B cell (primary cell): ENCODE measurements around the gene CCDC122. TPM values are rescaled to one million over a fixed set of nuclear protein-coding genes. Genes with fewer than 3 reads are reported as not detected.
A peak's percentile ranks its signal among the peaks of the same experiment; 100 is the strongest.

Source experiments
- ATAC-seq: fragments of 200-7000 bp; cut with Tn5 transposase; one replicate; pipeline ENCODE4 v1.10.0; 2021; ENCODE audit warnings: low read depth, mild to moderate bottlenecking, moderate number of reproducible peaks, moderate library complexity
- CTCF ChIA-PET: fragments of 350-600 bp; sonication (Branson Sonifier 250); formaldehyde crosslinking; loops from one replicate; lab custom pipeline; 2021; ENCODE audit warnings: antibody characterized with exemption, inconsistent platforms; lab: Charles Lee
- POLR2A ChIA-PET: fragments of 350-600 bp; sonication (Branson Sonifier 250); formaldehyde crosslinking; loops from one replicate; lab custom pipeline; 2021; ENCODE audit warnings: antibody characterized with exemption; lab: Charles Lee
- DNase-seq: peaks from one replicate; pipeline ENCODE4 v3.0.0; 2013
- H2AFZ ChIP-seq: 2 replicates; pipeline ENCODE4 v1.6.1; 2012; ENCODE audit warnings: mild to moderate bottlenecking, low read depth, low read length; ENCODE audit not compliant: insufficient read depth, poor library complexity, severe bottlenecking
- H3K27ac ChIP-seq, 2 donors: 1 replicate in 1 of 2; 2 replicates in 1 of 2; pipeline ENCODE4 v1.5.1; 2012 to 2013; ENCODE audit warnings: low read length in 2 of 2, mild to moderate bottlenecking in 2 of 2, moderate library complexity in 1 of 2
- H3K27me3 ChIP-seq, 4 experiments: fragments of 200-600 bp in 1 of 4; sonication (generic) in 1 of 4; replicated peaks in 1 of 4; 1 replicate in 2 of 4; 2 replicates in 2 of 4; pipeline versions ENCODE4 v1.6.1 to v1.7.0; 2013 to 2016; ENCODE audit warnings: low read length in 3 of 4, mild to moderate bottlenecking in 2 of 4, mixed read lengths in 1 of 4, moderate library complexity in 1 of 4; ENCODE audit not compliant: insufficient read depth in 4 of 4, control insufficient read depth in 3 of 4; ENCODE audit errors: control extremely low read depth in 1 of 4
- H3K36me3 ChIP-seq, 2 experiments: replicated peaks in 1 of 2; 1 replicate in 1 of 2; 2 replicates in 1 of 2; pipeline versions ENCODE4 v1.6.1 to v1.7.1; 2013; ENCODE audit warnings: low read length in 1 of 2; ENCODE audit not compliant: insufficient read depth in 2 of 2, control insufficient read depth in 1 of 2; ENCODE audit errors: control extremely low read depth in 1 of 2, extremely low read depth in 1 of 2
- H3K4me1 ChIP-seq, 2 donors: fragments of 200-600 bp in 1 of 2; sonication (generic) in 1 of 2; 1 replicate in 1 of 2; 2 replicates in 1 of 2; pipeline versions ENCODE4 v1.5.1 to v1.6.1; 2013 to 2017; ENCODE audit warnings: low read length in 2 of 2; ENCODE audit not compliant: control insufficient read depth in 2 of 2, insufficient read depth in 2 of 2
- H3K4me2 ChIP-seq: replicated peaks from 2 replicates; pipeline ENCODE3; 2012; ENCODE audit warnings: mild to moderate bottlenecking, low read depth, low read length; ENCODE audit not compliant: poor library complexity, severe bottlenecking
- H3K4me3 ChIP-seq, 5 experiments: fragments of 200-600 bp in 1 of 5; sonication (generic) in 1 of 5; 1 replicate in 3 of 5; 2 replicates in 2 of 5; pipeline versions ENCODE4 v1.5.1 to v1.7.0; 2011 to 2016; ENCODE audit warnings: low read length in 4 of 5, mild to moderate bottlenecking in 4 of 5, low read depth in 2 of 5, control low read depth in 1 of 5, moderate library complexity in 1 of 5; ENCODE audit not compliant: insufficient read depth in 1 of 5; ENCODE audit errors: control extremely low read depth in 1 of 5, extremely low read depth in 1 of 5
- H3K79me2 ChIP-seq: fragments of 200-600 bp; sonication (generic); one replicate; pipeline ENCODE4 v1.6.0; 2016; ENCODE audit warnings: low read length; ENCODE audit not compliant: control insufficient read depth, insufficient read depth
- H3K9ac ChIP-seq: fragments of 200-600 bp; sonication (generic); 2 replicates; pipeline ENCODE4 v1.6.1; 2017; ENCODE audit warnings: mild to moderate bottlenecking, low read length, moderate library complexity
- H3K9me3 ChIP-seq, 3 donors: one replicate each; pipeline versions ENCODE4 v1.6.1 to v1.7.1; 2013; ENCODE audit warnings: low read length in 2 of 3; ENCODE audit not compliant: control insufficient read depth in 2 of 3, insufficient read depth in 1 of 3; ENCODE audit errors: control extremely low read depth in 1 of 3
- H4K20me1 ChIP-seq: 2 replicates; pipeline ENCODE4 v1.6.0; 2012; ENCODE audit warnings: mild to moderate bottlenecking, low read length; ENCODE audit not compliant: insufficient read depth, control insufficient read depth, poor library complexity, severe bottlenecking
- H3K27ac Mint-ChIP-seq: one replicate; pipeline ENCODE4 v1.8.0; 2021; ENCODE audit warnings: mixed read lengths
- H3K27me3 Mint-ChIP-seq: one replicate; pipeline ENCODE4 v1.8.0; 2021; ENCODE audit warnings: mixed read lengths
- H3K4me1 Mint-ChIP-seq: one replicate; pipeline ENCODE4 v1.8.0; 2021; ENCODE audit warnings: mixed read lengths
- H3K4me3 Mint-ChIP-seq: one replicate; pipeline ENCODE4 v1.8.0; 2021; ENCODE audit warnings: mixed read lengths
- H3K9me3 Mint-ChIP-seq: one replicate; pipeline ENCODE4 v1.8.0; 2022; ENCODE audit warnings: mixed read lengths; ENCODE audit not compliant: insufficient read depth
- CTCF ChIP-seq: fragments of 200-600 bp; IDR thresholded peaks from one replicate; pipeline ENCODE4 v1.8.0; 2022; ENCODE audit warnings: antibody characterized with exemption, mild to moderate bottlenecking
- EZH2 ChIP-seq: IDR thresholded peaks from 2 replicates; pipeline ENCODE4 v1.6.1; 2012; ENCODE audit warnings: borderline replicate concordance, low read depth, mild to moderate bottlenecking, moderate library complexity, low read length; ENCODE audit not compliant: insufficient read depth, poor library complexity, severe bottlenecking
- WGBS: methylation state at CpG from one replicate; pipeline ENCODE4 v1.1.5; 2013; ENCODE audit warnings: missing lambda C conversion rate; ENCODE audit not compliant: insufficient coverage; 5-methylcytosine and 5-hydroxymethylcytosine counted together
- intact Hi-C: fragments of 100-400 bp; cut with micrococcal nuclease; formaldehyde crosslinking; loops from one replicate; pipeline ENCODE4 v1.10.0; 2022
- polyA plus RNA-seq: library from polyadenylated mRNA; depleted of rRNA; stranded (reverse); fragments of >200 nt; gene quantifications from 2 replicates; pipeline ENCODE4 v1.2.3, GENCODE V29; 2012
- total RNA-seq, 2 donors: library from RNA; stranded (reverse); fragments of 120-200 nt in 1 of 2; gene quantifications; 1 replicate in 1 of 2; 2 replicates in 1 of 2; pipeline versions ENCODE4 v1.2.3 to v1.2.4, GENCODE V29; 2013 to 2022

CCDC122 gene
- total and polyA plus RNA-seq, 2 donors (not counting 1 experiment from before 2014, with no cell fraction given) = 1.1 to 12.1 TPM

GRCh38 chr13:43804461-43805070 is 75.0 kb downstream of the CCDC122 start:
- no peaks in the 10 kb centered on the region for H3K4me1 Mint-ChIP-seq
- Histone ChIP-seq H3K4me3 (no peak overlapping the region), H3K4me1 (no peaks in the 10 kb centered on the region), H4K20me1 (no peaks in the 10 kb centered on the region), H3K9me3 (no peaks in the 10 kb centered on the region), H3K27me3 (no peaks in the 10 kb centered on the region), H3K36me3 (no peaks in the 10 kb centered on the region), H3K4me2 (no peak overlapping the region), H3K79me2 (no peaks in the 10 kb centered on the region), H3K27ac (no peak overlapping the region), H2AFZ (no peak overlapping the region), H3K9ac (no peak overlapping the region)
- no peak for TF ChIP-seq EZH2
- TF ChIP-seq CTCF = peak; percentile 85
- CTCF ChIA-PET = interaction anchor here (0.6 to 3.6 kb wide), 16 partner anchors 10 to 1470 kb away, joined by 3 to 45 read pairs (median 4); no protein-coding TSS in a partner anchor
- DNase-seq = peak; percentile 59
- no peaks in the 10 kb centered on the region for H3K9me3 Mint-ChIP-seq
- 100% methylated on average over 1 of the region's 5 CpGs for WGBS
- no peak overlapping the region for H3K27ac Mint-ChIP-seq
- intact Hi-C loops = loop anchor here (2.0 to 5.0 kb wide), 2 partner anchors 717 to 836 kb away; no protein-coding TSS in a partner anchor
- H3K4me3 Mint-ChIP-seq = no peak overlapping the region
- ATAC-seq = no peak
- H3K27me3 Mint-ChIP-seq = peaks cover 13% of the 10 kb centered on the region
- POLR2A ChIA-PET = no interaction called here

GRCh38 chr13:43802511-43802910 is 77.0 kb downstream of the CCDC122 start:
- Mint-ChIP-seq H3K4me1 (no peaks in the 10 kb centered on the region), H3K27me3 (peaks cover 15% of the 10 kb centered on the region), H3K9me3 (no peaks in the 10 kb centered on the region), H3K27ac (no peak overlapping the region), H3K4me3 (no peak overlapping the region)
- H3K27me3 ChIP-seq = no peaks in the 10 kb centered on the region
- H4K20me1 ChIP-seq = no peaks in the 10 kb centered on the region
- ChIA-PET POLR2A (no interaction called here), CTCF (interaction anchor here (2.9 to 3.6 kb wide), 2 partner anchors 834 to 1207 kb away, joined by 18 to 45 read pairs; no protein-coding TSS in a partner anchor)
- no peak overlapping the region for H3K9ac ChIP-seq
- no peak for TF ChIP-seq CTCF
- TF ChIP-seq EZH2 = no peak
- H3K79me2 ChIP-seq = no peaks in the 10 kb centered on the region
- no peaks in the 10 kb centered on the region for H3K4me1 ChIP-seq
- no peak overlapping the region for H3K4me2 ChIP-seq
- no peak for ATAC-seq
- no peaks in the 10 kb centered on the region for H3K36me3 ChIP-seq
- no peak overlapping the region for H2AFZ ChIP-seq
- no peak overlapping the region for H3K4me3 ChIP-seq
- no peaks in the 10 kb centered on the region for H3K9me3 ChIP-seq
- no peak for DNase-seq
- H3K27ac ChIP-seq = no peak overlapping the region
- intact Hi-C loops = loop anchor here (5.0 kb wide), 1 partner anchor 715 kb away; no protein-coding TSS in a partner anchor
